ENCODE data around the gene LKAAEAR1. TPM values are rescaled to one million over a fixed set of nuclear protein-coding genes. Genes with fewer than 3 reads are reported as not detected.

LKAAEAR1 gene
- total and polyA plus RNA-seq, 2 experiments from 2014 or later: 1.8 TPM; not detected in 1

DNA sequence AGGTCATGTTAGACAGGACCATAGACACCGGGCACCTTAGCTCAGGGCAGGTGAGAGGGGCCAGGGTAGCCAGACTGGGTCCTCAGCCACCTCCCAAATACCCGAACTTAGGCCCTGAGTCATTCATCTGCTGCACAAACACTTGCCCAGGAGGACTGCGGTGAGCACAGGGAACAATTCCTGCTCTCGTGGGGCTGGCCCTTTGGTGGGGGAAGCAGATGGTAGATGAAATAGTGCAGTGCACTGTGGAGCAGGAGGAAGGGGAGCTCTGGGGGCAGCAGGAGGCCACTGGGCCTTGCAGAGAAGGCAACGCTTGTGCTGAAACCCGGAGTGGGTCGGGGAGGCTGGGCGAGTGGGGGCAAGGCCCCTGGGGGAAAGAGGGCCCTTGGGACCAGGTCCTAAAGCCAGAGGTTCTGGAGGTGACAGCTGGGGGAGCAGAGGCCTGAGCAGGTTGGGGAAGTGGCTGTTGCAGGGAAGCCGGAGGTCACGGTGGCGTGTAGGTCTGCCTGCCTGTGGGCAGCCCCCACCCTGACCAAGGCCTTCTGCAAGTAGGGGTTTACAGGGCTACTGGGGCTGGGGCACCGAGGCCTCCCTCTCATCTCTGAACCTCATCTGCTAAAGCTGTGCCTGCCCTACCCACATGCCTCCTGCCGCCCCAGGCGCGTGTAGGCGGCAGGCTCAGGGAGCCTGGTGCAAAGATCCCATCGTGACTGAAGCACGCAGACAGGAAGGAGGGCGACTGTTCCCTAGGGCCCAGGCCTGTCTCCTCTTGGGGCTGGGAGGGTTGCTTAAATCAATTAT lies 27.8 kb upstream of the LKAAEAR1 start (continued):
- TF ChIP-seq, protein P1, sequence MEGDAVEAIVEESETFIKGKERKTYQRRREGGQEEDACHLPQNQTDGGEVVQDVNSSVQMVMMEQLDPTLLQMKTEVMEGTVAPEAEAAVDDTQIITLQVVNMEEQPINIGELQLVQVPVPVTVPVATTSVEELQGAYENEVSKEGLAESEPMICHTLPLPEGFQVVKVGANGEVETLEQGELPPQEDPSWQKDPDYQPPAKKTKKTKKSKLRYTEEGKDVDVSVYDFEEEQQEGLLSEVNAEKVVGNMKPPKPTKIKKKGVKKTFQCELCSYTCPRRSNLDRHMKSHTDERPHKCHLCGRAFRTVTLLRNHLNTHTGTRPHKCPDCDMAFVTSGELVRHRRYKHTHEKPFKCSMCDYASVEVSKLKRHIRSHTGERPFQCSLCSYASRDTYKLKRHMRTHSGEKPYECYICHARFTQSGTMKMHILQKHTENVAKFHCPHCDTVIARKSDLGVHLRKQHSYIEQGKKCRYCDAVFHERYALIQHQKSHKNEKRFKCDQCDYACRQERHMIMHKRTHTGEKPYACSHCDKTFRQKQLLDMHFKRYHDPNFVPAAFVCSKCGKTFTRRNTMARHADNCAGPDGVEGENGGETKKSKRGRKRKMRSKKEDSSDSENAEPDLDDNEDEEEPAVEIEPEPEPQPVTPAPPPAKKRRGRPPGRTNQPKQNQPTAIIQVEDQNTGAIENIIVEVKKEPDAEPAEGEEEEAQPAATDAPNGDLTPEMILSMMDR (conservative IDR thresholded peaks at IDR 0.05; ENCODE audit: low read depth in 2 of 2): no peak
- TF ChIP-seq STAT1 (IDR thresholded peaks at IDR 0.05; ENCODE audit: unreplicated experiment) (no peak), ZNF114 (CRISPR knock-in tag; IDR thresholded peaks at IDR 0.05) (no peak), POLR2AphosphoS5 (IDR thresholded peaks at IDR 0.05; ENCODE audit: low read depth) (no peak), NANOG (IDR thresholded peaks at IDR 0.05; ENCODE audit: borderline replicate concordance) (no peak), JUNB (IDR thresholded peaks at IDR 0.05; ENCODE audit: unreplicated experiment) (no peak), EZH2phosphoT487 (IDR thresholded peaks at IDR 0.05; ENCODE audit: unreplicated experiment) (no peak)
- TF ChIP-seq, protein P2, sequence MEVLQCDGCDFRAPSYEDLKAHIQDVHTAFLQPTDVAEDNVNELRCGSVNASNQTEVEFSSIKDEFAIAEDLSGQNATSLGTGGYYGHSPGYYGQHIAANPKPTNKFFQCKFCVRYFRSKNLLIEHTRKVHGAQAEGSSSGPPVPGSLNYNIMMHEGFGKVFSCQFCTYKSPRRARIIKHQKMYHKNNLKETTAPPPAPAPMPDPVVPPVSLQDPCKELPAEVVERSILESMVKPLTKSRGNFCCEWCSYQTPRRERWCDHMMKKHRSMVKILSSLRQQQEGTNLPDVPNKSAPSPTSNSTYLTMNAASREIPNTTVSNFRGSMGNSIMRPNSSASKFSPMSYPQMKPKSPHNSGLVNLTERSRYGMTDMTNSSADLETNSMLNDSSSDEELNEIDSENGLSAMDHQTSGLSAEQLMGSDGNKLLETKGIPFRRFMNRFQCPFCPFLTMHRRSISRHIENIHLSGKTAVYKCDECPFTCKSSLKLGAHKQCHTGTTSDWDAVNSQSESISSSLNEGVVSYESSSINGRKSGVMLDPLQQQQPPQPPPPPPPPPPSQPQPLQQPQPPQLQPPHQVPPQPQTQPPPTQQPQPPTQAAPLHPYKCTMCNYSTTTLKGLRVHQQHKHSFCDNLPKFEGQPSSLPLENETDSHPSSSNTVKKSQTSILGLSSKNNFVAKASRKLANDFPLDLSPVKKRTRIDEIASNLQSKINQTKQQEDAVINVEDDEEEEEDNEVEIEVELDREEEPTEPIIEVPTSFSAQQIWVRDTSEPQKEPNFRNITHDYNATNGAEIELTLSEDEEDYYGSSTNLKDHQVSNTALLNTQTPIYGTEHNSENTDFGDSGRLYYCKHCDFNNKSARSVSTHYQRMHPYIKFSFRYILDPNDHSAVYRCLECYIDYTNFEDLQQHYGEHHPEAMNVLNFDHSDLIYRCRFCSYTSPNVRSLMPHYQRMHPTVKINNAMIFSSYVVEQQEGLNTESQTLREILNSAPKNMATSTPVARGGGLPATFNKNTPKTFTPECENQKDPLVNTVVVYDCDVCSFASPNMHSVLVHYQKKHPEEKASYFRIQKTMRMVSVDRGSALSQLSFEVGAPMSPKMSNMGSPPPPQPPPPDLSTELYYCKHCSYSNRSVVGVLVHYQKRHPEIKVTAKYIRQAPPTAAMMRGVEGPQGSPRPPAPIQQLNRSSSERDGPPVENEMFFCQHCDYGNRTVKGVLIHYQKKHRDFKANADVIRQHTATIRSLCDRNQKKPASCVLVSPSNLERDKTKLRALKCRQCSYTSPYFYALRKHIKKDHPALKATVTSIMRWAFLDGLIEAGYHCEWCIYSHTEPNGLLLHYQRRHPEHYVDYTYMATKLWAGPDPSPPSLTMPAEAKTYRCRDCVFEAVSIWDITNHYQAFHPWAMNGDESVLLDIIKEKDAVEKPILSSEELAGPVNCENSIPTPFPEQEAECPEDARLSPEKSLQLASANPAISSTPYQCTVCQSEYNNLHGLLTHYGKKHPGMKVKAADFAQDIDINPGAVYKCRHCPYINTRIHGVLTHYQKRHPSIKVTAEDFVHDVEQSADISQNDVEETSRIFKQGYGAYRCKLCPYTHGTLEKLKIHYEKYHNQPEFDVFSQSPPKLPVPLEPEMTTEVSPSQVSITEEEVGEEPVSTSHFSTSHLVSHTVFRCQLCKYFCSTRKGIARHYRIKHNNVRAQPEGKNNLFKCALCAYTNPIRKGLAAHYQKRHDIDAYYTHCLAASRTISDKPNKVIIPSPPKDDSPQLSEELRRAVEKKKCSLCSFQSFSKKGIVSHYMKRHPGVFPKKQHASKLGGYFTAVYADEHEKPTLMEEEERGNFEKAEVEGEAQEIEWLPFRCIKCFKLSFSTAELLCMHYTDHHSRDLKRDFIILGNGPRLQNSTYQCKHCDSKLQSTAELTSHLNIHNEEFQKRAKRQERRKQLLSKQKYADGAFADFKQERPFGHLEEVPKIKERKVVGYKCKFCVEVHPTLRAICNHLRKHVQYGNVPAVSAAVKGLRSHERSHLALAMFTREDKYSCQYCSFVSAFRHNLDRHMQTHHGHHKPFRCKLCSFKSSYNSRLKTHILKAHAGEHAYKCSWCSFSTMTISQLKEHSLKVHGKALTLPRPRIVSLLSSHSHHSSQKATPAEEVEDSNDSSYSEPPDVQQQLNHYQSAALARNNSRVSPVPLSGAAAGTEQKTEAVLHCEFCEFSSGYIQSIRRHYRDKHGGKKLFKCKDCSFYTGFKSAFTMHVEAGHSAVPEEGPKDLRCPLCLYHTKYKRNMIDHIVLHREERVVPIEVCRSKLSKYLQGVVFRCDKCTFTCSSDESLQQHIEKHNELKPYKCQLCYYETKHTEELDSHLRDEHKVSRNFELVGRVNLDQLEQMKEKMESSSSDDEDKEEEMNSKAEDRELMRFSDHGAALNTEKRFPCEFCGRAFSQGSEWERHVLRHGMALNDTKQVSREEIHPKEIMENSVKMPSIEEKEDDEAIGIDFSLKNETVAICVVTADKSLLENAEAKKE (CRISPR knock-in tag; IDR thresholded peaks at IDR 0.05): no peak
